HG02571 (cell line): ENCODE results near the gene TRAPPC3L.
A peak's percentile ranks its signal among the peaks of the same experiment; 100 is the strongest.

ENCODE experiments used
- ATAC-seq: cut with Tn5 transposase; IDR thresholded peaks from one replicate; pipeline ENCODE4 v1.9.1; 2021; ENCODE audit warnings: mild to moderate bottlenecking, moderate library complexity; ENCODE audit not compliant: unreplicated experiment

The TRAPPC3L gene

DNA sequence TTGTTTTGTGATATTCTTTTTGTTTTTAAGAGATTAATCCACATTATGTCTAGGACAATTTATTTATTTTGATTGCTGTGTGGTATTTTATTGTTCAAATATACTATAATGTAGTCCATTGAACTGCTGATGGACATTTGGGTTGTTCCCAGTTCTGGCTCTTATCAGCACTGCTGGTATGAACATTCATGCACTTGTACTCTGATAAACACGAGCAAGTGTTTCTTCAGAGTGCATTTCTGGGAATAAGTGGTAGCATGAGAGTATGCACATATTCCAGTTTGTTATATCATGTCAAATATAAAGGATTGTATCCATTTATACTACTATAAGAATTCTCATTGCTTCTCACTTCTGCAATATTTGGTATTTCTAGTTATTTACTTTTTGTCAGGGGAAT is 77.2 kb downstream of the TRAPPC3L start:
- ATAC-seq: no peak

DNA sequence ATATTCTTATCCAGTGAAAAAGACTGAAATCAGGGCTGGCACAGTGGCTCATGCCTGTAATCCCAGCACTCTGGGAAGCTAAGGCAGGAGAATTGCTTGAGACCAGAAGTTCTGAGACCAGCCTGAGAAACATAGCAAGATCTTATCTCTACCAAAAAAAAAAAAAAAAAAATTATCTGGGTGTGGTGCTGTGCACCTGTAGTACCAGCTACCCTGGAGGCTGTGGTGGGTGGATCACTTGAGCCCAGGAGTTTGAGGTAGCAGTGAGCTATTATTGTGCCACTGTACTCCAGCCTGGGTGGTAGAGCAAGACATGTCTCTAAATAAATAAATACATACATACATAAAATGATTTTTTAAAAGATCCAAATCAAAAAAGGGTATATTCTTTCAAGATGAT is 78.0 kb downstream of the TRAPPC3L start:
- no peak for ATAC-seq

DNA sequence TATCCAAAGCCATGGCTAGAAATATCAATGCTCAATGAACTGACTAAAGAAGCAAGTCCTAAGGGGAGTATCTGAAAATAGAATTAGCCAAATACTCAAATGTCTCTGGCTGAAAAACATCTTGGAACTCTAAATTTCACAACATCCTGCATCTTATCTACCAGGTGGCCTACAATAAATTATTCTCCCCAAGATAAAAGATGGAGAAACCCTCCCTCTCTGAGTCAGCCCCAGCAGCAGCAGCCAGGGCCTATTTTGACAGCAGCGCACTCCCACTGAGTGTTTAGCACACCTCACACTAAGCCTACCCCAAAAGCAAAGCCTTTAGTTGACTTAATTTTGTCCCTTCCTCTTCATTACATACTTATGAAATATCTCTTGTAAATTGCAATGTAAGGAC is 78.4 kb downstream of the TRAPPC3L start:
- ATAC-seq: no peak

DNA sequence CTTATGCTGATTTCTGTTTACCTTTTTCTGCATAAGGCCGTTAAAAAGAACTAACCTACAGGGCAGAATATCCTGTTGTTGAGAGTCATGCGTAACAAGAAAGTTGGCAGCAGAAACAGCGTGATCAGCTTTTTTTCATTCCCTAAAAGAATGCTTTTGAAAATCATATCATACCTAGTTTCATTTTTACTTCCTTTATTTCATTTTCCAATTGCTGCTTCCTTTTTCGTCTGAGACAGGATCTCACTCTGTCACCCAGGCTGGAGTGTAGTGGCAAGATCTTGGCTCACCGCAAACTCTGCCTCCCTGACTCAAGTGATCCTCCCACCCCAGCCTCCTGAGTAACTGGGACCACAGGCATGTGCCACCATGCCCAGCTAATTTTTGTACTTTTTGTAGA is 80.2 kb downstream of the TRAPPC3L start:
- ATAC-seq: no peak

DNA sequence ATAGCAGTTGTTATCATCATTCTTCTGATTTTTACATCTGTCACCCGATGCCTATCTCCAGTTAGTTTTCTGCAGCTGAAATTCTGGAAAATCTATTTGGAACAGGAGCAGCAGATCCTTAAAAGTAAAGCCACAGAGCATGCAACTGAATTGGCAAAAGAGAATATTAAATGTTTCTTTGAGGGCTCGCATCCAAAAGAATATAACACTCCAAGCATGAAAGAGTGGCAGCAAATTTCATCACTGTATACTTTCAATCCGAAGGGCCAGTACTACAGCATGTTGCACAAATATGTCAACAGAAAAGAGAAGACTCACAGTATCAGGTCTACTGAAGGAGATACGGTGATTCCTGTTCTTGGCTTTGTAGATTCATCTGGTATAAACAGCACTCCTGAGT is 82.2 kb downstream of the TRAPPC3L start:
- no peak for ATAC-seq

DNA sequence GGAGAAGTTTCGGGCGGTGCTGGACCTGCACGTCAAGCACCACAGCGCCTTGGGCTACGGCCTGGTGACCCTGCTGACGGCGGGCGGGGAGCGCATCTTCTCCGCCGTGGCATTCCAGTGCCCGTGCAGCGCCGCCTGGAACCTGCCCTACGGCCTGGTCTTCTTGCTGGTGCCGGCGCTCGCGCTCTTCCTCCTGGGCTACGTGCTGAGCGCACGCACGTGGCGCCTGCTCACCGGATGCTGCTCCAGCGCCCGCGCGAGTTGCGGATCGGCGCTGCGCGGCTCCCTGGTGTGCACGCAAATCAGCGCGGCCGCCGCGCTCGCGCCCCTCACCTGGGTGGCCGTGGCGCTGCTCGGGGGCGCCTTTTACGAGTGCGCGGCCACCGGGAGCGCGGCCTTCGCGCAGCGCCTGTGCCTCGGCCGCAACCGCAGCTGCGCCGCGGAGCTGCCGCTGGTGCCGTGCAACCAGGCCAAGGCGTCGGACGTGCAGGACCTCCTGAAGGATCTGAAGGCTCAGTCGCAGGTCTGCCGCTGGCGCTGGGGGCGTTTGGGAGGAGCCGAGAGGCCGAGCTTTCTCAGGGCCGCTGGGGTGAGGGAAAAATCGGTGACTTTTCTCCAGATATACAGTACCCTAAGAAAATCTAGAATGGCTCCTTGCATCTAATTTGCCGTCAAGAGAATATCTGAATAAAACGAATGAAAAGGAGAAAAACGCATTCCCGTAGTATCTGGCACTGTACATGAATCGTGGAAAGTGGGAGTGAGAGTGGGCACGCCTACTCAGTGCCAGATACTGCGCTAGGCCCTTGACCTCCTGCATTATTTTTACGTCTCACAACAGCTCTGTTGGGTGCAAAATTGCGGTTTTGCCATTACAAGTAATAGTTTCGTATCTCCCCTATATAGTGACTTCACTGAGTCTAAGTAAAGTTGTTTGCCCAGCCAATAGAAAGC is 83.3 kb downstream of the TRAPPC3L start:
- peak; percentile 76 for ATAC-seq

DNA sequence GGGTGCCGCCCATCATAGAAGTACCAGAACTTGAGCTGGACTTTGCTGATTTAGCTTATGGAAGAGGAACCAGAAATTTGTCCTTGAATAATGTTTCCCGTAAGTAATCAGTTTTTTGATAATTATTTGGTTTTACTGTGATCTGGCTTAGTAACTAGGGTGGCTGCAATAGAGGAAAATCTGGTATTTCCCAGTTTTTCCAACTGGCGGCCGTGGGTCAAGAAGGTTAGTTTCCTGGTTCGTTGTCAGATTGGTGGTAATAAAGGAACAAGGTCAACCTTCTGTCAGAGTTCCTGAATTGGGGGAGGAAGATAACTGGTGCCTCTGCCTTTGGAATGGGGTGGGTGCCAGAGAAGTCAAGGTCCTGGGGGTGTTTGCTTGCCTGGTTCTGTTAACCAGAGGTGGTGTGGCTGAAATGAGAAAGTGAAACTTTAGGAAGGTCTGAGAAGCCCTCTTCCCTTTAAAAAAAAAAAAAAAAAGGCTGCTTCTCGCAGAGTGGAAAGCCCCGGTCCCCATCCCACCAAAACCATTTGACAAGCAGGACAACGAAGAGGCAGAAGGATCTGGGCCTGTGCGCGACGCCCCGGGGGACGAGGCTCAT is 84.1 kb downstream of the TRAPPC3L start, which contains the start of gene CALHM6:
TSS of gene CALHM6 (plus strand) at position 45 of the 601 bp plus-strand sequence. CDS start at position 600, 555 bp downstream.
- peak; percentile 10 for ATAC-seq

DNA sequence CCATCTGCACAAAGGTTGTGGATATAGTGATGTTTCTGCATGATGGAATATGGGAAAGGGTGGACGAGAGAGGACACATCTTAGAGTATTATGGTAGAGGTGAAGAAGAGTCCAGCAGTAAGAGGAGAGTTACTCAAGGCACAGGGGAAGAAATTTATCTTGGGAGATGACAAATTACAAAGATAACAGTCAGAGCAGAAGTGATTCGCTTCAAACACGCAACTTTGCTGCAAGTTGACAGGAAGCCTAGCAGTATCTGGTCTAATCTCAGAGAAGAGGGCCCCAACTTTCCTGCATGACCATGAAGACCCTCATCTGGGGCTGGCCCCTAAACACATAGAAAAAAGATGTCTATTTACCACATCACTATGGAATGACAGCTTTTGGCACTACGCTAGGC is 85.6 kb downstream of the TRAPPC3L start:
- no peak for ATAC-seq

DNA sequence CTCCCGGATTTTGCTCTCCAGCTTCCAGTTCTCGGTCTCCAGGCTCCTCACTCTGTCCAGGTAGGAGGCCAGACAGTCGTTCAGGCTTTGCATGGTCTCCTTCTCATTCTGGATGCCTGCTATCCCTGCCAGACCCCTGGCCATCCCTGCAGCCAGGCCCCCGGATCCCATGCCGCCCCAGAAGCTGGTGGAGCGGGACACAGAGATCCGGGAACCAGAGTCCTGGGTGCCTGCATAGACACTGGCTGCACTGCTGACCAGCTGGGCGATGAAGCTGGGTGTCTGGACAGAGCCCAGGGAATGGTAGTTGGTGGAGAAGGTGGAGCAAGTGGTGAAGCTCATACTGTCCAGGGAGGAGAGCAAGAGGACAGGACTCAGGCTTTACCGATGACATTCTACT is 87.2 kb downstream of the TRAPPC3L start:
- no peak for ATAC-seq

DNA sequence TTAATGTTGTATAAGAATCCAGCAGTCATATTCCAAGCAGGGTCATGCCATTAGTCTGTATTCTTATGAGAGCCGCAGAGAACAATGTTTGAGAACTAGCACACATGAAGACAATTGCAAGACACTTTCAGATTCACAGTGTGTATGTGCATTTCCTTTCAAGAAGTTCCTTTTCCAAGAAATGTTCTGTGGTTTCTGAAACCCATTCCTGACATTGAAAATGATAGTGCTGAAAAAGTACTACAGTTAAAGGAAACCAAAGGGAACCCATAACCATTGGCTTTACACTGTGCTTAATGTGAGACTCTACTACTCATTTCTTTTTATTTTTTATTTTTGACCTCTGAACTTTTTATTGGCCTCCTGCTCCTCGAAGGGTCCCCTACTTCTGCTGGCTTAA is 88.6 kb downstream of the TRAPPC3L start:
- ATAC-seq: no peak

DNA sequence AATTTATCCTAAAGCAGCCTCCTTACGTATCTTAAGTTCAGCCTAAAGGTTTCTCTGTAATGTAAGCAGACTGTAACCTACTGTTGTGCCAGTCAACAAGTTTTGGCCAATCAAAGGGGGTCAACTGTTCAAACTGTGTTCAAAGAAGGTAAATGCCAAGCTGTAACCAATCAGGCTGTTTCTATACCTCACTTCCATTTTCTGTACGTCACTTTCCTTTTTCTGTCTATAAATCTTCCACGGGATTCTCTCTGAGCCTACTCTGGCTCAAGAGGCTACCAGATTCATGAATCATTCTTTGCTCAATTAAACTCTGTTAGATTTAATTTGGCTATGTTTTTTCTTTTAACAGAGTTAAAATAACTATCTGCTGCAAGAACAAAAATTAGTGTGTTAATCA is 89.4 kb downstream of the TRAPPC3L start:
- no peak for ATAC-seq

DNA sequence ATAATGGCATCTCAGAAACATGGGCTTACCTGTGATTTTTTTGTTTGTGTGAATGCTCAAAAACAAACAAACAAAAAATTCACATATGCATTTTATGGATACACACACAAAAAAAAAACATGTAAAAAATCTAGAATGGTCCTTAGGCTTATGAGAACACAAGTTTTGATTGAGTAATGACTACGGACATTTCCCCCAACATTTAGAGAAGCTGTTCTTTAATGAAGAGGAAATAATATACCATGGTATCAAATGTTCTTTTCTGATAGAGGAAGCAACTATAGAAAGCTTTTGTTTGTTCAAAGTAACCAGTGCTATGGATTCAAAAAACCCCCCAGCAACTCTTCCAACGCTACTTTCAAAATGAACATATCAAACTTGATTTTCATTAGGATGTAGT is 93.0 kb downstream of the TRAPPC3L start:
- no peak for ATAC-seq

DNA sequence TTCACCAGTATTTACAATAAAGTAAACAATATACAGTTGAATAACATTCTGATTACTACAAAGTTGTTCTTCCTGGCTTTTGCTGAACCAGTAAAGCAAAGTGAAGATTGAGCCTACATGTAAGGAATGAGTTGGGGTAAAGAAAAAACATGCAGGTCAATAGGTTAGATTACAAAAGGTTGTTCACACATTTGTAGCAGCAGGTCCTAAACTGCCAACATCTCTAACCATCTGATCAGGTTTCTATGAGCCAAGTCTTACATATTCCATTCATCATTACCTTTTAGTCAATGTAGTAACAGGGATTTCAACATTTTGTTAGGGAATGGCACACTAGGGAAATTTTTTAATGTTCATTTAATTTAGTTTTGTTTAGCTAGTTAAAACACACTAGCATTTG is 93.6 kb downstream of the TRAPPC3L start:
- ATAC-seq: no peak

DNA sequence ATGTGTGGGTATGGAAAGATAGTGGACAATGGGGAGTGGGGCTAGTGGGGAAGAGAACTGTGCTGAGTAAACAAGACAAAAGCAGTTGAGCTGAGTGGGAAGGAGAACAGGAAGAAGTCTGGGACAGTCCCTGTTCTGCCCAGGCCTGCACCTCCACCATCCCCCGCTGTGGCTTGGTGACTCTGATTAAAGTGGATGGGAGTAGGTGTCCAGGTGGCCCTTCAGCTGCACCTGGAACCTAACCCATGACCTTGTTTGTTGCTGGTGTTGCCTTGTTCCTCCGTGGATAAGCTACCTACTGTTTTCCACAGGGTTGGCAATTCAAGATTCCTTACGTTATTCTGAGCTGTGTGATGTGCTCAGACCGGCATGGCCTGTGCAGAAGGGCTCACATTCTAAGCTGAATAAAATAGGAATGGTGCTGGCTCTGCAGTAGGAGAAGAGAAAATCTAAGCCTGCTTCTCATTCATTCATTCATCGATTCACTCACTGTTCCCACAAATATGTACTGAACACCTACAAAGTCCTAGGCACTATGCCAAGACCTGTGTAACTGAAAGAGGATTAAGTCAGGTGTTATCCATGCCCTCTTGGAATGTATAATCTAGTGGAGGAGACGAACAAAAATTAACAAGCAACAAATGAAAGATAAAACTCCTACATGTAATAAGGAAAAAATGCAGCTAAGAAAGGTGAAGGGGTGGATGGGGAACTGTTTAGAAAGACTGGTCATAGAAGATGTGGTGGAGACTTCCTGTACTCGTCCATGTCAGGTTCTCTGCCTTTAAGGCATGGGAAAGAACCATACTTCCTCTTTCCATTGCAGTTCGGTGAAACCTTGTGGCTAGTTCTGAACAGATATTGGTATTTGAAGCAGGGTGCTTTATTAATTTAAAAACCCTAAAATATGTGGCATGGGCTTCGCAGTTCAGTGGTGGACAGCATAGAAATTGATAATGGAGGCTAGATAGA is 94.4 kb downstream of the TRAPPC3L start:
- peak; percentile 77 for ATAC-seq

DNA sequence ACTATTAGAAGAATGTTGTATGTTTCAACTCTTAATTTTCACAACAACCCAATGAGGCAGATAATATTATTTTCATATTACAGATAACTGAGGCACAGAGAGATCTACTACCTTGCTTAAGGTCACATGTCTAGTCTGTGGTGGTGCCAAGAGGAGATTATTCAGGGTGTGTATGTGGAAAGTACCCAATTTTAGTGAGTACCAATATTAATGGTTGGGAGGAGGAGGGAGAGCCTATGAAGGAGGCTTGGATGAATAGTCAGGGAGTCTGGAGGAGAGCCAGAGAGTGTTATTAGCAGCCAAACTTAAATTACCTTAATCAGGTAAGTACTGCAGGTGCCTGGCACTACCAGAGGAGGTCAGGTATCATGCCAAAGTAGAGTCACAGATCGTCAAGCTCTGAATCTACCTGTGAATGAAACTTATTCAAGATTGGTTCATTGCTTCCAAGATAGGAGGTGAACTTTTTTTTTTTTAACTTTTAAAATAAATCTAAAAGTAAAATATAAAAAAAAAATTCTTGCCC is 95.2 kb downstream of the TRAPPC3L start:
- no peak for ATAC-seq

DNA sequence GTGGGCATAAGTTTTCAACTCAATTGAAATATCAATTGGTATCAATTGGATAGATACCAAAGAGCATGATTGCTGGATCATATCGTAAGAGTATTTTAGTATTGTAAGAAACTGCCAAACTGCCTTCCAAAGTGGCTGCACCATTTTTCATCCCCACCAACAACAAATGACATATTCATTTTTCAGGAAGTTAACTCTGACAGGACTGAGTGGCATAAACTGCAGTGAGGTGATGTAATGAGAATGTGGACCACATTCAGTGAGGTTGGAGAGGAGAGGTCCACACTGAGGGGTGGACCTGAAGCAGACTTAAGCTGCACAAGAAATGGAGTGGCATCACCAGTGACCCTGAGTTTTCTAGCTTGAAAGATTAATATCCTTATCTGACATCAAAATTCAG is 95.9 kb downstream of the TRAPPC3L start:
- ATAC-seq: no peak

DNA sequence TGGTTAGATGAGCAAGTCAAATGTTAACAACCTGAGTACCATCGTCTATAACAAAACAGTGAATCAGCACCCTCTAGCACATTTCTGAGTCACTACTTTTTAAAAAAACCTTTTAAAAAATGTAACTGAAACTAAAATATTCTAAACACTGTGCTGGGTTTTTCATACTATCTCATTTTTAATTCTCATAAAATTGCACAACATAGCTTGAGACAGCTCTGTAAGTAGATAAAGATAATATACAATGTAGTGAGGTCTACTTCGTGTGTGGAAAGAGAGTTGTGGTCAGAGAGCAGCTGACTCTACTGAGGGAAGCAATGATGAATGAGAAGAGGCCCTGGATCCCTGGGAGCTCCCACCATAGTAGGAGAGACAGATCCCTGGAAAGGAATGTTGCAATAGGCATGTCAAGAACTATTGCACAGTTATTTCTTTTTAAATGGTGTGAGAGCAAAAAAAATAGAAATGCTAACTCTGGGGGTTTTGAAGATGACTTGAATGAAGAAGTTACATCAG is 97.9 kb downstream of the TRAPPC3L start:
- no peak for ATAC-seq

DNA sequence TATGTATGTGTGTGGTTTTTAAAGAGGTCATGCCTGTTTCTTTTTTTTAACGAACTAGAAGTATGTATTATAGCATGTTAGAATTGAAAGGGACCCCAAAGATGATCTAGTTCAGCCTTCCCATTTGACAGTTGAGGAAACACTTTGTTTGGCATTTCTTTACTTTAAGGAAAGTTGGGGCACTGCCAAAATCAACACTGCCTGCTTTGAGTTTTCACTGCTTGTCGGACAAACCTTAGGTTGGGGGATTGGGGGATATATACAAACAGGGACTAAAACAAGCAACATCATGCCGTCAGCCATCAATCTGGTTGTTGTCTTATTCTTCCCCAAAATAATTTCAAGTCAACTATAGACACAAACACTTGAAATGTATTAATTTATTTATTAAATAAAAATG is 98.4 kb downstream of the TRAPPC3L start:
- ATAC-seq: no peak

DNA sequence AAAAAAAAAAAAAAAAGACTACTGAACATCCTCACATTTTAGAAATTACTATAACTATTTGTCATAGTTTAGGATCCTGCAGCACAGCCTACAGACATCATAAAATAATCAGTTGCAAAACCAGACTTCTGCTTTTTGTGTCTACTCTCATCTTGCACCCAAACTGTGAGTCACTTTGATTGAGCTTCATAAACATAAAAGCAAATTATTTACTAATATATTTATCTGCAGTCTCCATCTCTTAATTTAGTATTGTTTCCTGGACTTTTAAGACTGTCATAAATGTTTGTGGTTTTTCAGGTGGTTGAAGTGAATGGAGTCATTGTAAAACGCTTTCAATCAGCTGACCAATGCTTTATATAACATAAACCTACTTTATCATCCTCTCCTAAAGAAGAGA is 99.1 kb downstream of the TRAPPC3L start:
- ATAC-seq: no peak

DNA sequence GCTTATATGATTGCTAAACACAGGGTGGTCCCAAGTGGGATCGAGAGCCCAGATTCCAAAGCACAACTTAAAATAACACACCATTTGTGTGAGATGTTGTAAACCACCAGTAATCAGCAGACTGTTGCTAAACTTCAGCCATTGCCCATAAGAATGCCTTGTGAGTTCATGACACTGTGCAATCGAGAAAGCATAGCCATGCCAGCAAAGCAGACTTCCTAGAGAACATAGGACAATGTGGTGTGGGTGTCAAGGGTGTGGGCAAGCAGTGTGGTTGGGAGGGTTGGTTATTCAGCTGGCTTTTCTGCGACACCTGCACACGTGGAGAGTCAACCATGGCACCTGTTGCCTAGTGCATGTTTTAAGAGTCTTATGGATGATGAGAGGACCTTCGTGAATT is 100.4 kb downstream of the TRAPPC3L start:
- no peak for ATAC-seq
